Thyroid gland (tissue), 4 donors: ENCODE measurements around the gene ZNF280A.

Source experiments
- CTCF ChIP-seq, 6 experiments: fragments of 200-600 bp in 3 of 6; fragments of 450-650 bp in 3 of 6; sonication (generic) in 3 of 6; IDR thresholded peaks; one replicate each; pipeline ENCODE4 v1.5.1; 2016 to 2019; ENCODE audit warnings: antibody characterized with exemption in 6 of 6, mild to moderate bottlenecking in 2 of 6, inconsistent platforms in 1 of 6, moderate library complexity in 1 of 6
- POLR2A ChIP-seq, 2 donors: fragments of 450-650 bp; IDR thresholded peaks; one replicate each; pipeline ENCODE4 v1.6.1; 2017; ENCODE audit warnings: antibody characterized with exemption in 2 of 2, mild to moderate bottlenecking in 2 of 2, moderate library complexity in 1 of 2

GRCh38 chr22:22553141-22553540, 33.1 kb upstream of the ZNF280A start:
- TF ChIP-seq POLR2A (IDR thresholded peaks at IDR 0.05) (no peak), CTCF (IDR thresholded peaks at IDR 0.05) (no peak)
